HG03064 (cell line): ENCODE data around the gene CST7.

ENCODE experiments used
- ATAC-seq: cut with Tn5 transposase; IDR thresholded peaks from one replicate; pipeline ENCODE4 v1.9.1; 2021; ENCODE audit warnings: low read depth; ENCODE audit not compliant: unreplicated experiment

The CST7 gene

GRCh38 chr20:24962510-24962909 lies 13.4 kb downstream of the CST7 start:
- no peak for ATAC-seq

- no peak for ATAC-seq
Measured at GRCh38 chr20:24963672-24964505, 14.8 kb downstream of the CST7 start.

- no peak for ATAC-seq
Measured at GRCh38 chr20:24964506-24964840, 15.4 kb downstream of the CST7 start.

GRCh38 chr20:24965065-24965919 lies 16.2 kb downstream of the CST7 start:
- ATAC-seq: no peak

GRCh38 chr20:24966317-24967012 lies 17.4 kb downstream of the CST7 start:
- no peak for ATAC-seq

- ATAC-seq: no peak
Measured at GRCh38 chr20:24968278-24968800, 19.3 kb downstream of the CST7 start.

- ATAC-seq: no peak
Measured at GRCh38 chr20:24969186-24970029, 20.3 kb downstream of the CST7 start.

- no peak for ATAC-seq
Measured at GRCh38 chr20:24970030-24970553, 21.0 kb downstream of the CST7 start.

- ATAC-seq: no peak
Measured at GRCh38 chr20:24970754-24971153, 21.7 kb downstream of the CST7 start.

GRCh38 chr20:24971376-24972101 lies 22.5 kb downstream of the CST7 start:
- ATAC-seq: no peak

- no peak for ATAC-seq
Measured at GRCh38 chr20:24972341-24972740, 23.3 kb downstream of the CST7 start.

- ATAC-seq: no peak
Measured at GRCh38 chr20:24977336-24977735, 28.3 kb downstream of the CST7 start.

- no peak for ATAC-seq
Measured at GRCh38 chr20:24977797-24978196, 28.7 kb downstream of the CST7 start.

GRCh38 chr20:24978513-24978912 lies 29.4 kb downstream of the CST7 start:
- no peak for ATAC-seq

- ATAC-seq: no peak
Measured at GRCh38 chr20:24979036-24979960, 30.2 kb downstream of the CST7 start.

GRCh38 chr20:24980291-24981053 lies 31.4 kb downstream of the CST7 start:
- ATAC-seq: no peak

- ATAC-seq: no peak
Measured at GRCh38 chr20:24981282-24981681, 32.2 kb downstream of the CST7 start.
